Measurements from ENCODE around the gene LETM1. TPM values are rescaled to one million over a fixed set of nuclear protein-coding genes. Genes with fewer than 3 reads are reported as not detected.

LETM1 gene
- total and polyA plus RNA-seq, 2 of the 13 experiments (the other 11 are each of a cell fraction or from before 2014, with no cell fraction given) = 9.7 to 41.6 TPM

- TF ChIP-seq ZNF383 (CRISPR knock-in tag; IDR thresholded peaks at IDR 0.05; ENCODE audit: borderline replicate concordance) (no peak; the same call in 1 of the 2 replicates), POLR2A (IDR thresholded peaks at IDR 0.05; ENCODE audit: insufficient read depth in 1 of 2, low read depth in 2 of 2, low read length in 2 of 2) (peak in 1 of 2 experiments; percentile 54; a peak in 1 of 4 replicates), ZNF30 (CRISPR knock-in tag; IDR thresholded peaks at IDR 0.05) (0 out of 2 replicates have a peak, but pooled peaks have one; percentile 60), ZNF770 (CRISPR knock-in tag; IDR thresholded peaks at IDR 0.05) (peak; percentile 43; the same call in 1 of the 2 replicates), PAF1 (CRISPR knock-in tag; IDR thresholded peaks at IDR 0.05) (no peak), SMARCE1 (IDR thresholded peaks at IDR 0.05; ENCODE audit: borderline replicate concordance) (no peak), KAT8 (CRISPR knock-in tag; IDR thresholded peaks at IDR 0.05) (peak; percentile 34; the same call in 1 of the 2 replicates), IRX3 (CRISPR knock-in tag; IDR thresholded peaks at IDR 0.05; ENCODE audit: borderline replicate concordance, low read depth) (no peak), ZBTB7A (CRISPR knock-in tag; IDR thresholded peaks at IDR 0.05) (peak; percentile 97), ZNF598 (CRISPR knock-in tag; IDR thresholded peaks at IDR 0.05; ENCODE audit: borderline replicate concordance) (no peak)
- TF ChIP-seq, protein P1, sequence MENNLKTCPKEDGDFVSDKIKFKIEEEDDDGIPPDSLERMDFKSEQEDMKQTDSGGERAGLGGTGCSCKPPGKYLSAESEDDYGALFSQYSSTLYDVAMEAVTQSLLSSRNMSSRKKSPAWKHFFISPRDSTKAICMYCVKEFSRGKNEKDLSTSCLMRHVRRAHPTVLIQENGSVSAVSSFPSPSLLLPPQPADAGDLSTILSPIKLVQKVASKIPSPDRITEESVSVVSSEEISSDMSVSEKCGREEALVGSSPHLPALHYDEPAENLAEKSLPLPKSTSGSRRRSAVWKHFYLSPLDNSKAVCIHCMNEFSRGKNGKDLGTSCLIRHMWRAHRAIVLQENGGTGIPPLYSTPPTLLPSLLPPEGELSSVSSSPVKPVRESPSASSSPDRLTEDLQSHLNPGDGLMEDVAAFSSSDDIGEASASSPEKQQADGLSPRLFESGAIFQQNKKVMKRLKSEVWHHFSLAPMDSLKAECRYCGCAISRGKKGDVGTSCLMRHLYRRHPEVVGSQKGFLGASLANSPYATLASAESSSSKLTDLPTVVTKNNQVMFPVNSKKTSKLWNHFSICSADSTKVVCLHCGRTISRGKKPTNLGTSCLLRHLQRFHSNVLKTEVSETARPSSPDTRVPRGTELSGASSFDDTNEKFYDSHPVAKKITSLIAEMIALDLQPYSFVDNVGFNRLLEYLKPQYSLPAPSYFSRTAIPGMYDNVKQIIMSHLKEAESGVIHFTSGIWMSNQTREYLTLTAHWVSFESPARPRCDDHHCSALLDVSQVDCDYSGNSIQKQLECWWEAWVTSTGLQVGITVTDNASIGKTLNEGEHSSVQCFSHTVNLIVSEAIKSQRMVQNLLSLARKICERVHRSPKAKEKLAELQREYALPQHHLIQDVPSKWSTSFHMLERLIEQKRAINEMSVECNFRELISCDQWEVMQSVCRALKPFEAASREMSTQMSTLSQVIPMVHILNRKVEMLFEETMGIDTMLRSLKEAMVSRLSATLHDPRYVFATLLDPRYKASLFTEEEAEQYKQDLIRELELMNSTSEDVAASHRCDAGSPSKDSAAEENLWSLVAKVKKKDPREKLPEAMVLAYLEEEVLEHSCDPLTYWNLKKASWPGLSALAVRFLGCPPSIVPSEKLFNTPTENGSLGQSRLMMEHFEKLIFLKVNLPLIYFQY (CRISPR knock-in tag; IDR thresholded peaks at IDR 0.05; ENCODE audit: borderline replicate concordance) = no peak
- TF ChIP-seq, protein P2, sequence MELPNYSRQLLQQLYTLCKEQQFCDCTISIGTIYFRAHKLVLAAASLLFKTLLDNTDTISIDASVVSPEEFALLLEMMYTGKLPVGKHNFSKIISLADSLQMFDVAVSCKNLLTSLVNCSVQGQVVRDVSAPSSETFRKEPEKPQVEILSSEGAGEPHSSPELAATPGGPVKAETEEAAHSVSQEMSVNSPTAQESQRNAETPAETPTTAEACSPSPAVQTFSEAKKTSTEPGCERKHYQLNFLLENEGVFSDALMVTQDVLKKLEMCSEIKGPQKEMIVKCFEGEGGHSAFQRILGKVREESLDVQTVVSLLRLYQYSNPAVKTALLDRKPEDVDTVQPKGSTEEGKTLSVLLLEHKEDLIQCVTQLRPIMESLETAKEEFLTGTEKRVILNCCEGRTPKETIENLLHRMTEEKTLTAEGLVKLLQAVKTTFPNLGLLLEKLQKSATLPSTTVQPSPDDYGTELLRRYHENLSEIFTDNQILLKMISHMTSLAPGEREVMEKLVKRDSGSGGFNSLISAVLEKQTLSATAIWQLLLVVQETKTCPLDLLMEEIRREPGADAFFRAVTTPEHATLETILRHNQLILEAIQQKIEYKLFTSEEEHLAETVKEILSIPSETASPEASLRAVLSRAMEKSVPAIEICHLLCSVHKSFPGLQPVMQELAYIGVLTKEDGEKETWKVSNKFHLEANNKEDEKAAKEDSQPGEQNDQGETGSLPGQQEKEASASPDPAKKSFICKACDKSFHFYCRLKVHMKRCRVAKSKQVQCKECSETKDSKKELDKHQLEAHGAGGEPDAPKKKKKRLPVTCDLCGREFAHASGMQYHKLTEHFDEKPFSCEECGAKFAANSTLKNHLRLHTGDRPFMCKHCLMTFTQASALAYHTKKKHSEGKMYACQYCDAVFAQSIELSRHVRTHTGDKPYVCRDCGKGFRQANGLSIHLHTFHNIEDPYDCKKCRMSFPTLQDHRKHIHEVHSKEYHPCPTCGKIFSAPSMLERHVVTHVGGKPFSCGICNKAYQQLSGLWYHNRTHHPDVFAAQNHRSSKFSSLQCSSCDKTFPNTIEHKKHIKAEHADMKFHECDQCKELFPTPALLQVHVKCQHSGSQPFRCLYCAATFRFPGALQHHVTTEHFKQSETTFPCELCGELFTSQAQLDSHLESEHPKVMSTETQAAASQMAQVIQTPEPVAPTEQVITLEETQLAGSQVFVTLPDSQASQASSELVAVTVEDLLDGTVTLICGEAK (IDR thresholded peaks at IDR 0.05) = no peak
- TF ChIP-seq, protein P2 (CRISPR knock-in tag; IDR thresholded peaks at IDR 0.05) = no peak
Observed at GRCh38 chr4:1766106-1767060, 89.6 kb downstream of the LETM1 start (continued).
